Subcutaneous abdominal adipose tissue (tissue), 5 donors: ENCODE data around the gene FURIN.
"Not testable (repeated sequence)": the region's sequence is repeated elsewhere in the genome, so short reads cannot be mapped to it uniquely, and the experiment has no call there.

ENCODE experiments used
- H3K27ac ChIP-seq: one replicate; pipeline ENCODE4 v1.7.0; 2013; ENCODE audit warnings: low read depth, mild to moderate bottlenecking, inconsistent platforms, low read length, moderate library complexity
- H3K27me3 ChIP-seq, 5 donors: one replicate each; pipeline ENCODE4 v1.7.0; 2013; ENCODE audit warnings: low read length in 5 of 5, inconsistent platforms in 1 of 5; ENCODE audit not compliant: control insufficient read depth in 5 of 5, insufficient read depth in 4 of 5
- H3K36me3 ChIP-seq, 5 donors: one replicate each; pipeline ENCODE4 v1.7.0; 2013; ENCODE audit warnings: low read length in 5 of 5; ENCODE audit not compliant: control insufficient read depth in 5 of 5, insufficient read depth in 5 of 5
- H3K4me1 ChIP-seq, 5 donors: one replicate each; pipeline ENCODE4 v1.7.0; 2013; ENCODE audit warnings: low read length in 5 of 5, mild to moderate bottlenecking in 3 of 5, moderate library complexity in 1 of 5; ENCODE audit not compliant: control insufficient read depth in 5 of 5, insufficient read depth in 5 of 5
- H3K4me3 ChIP-seq, 5 donors: one replicate each; pipeline ENCODE4 v1.7.0; 2013; ENCODE audit warnings: low read length in 5 of 5, low read depth in 1 of 5
- H3K9ac ChIP-seq, 5 donors: one replicate each; pipeline ENCODE4 v1.7.0; 2013; ENCODE audit warnings: low read length in 5 of 5, mild to moderate bottlenecking in 4 of 5, moderate library complexity in 3 of 5
- H3K9me3 ChIP-seq, 5 donors: one replicate each; pipeline ENCODE4 v1.7.0; 2013; ENCODE audit warnings: low read length in 5 of 5; ENCODE audit not compliant: control insufficient read depth in 5 of 5
- donor health status: healthy.
- donor health status: healthy.
- donor health status: healthy.
- donor health status: healthy.
- donor health status: healthy.

The FURIN gene

DNA sequence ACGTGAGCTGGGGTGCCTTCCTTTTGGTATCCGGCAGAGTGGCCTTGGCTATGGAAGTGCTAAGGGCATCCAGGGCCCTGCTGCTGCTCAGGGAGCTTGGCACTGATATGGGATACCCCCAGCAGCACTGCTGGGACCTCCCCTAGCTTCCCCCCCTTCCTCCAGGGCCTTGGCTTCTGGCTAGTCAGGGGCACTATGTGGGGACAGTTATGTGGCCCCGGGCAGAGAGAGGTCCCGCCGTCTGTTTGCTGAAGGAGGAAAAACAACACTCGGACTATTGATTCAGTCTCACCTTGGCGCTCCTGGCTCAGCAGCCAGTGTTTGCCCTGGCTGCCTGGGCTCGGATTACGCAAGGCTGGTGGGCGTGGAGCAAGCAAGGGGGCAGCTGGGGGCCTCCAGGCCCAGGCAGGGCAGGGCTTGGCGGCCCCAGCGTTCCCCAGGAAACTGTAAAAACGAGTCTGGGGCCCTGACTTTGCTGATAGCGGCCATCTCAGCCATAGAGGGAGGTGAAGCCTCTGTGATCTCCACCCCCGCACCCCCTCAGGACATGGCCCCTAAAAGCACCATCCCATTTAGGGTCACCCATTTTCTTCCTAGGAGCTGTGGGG, 5.7 kb downstream of the FURIN start:
- Histone ChIP-seq H3K27ac (peak overlapping the region; percentile 100), H3K9ac (peak overlapping the region in 4 of 5 donors; percentile 8 to 97 (median 69)), H3K36me3 (peaks cover 0 to 40% (median 37%) of the 10 kb centered on the region in 5 donors)

DNA sequence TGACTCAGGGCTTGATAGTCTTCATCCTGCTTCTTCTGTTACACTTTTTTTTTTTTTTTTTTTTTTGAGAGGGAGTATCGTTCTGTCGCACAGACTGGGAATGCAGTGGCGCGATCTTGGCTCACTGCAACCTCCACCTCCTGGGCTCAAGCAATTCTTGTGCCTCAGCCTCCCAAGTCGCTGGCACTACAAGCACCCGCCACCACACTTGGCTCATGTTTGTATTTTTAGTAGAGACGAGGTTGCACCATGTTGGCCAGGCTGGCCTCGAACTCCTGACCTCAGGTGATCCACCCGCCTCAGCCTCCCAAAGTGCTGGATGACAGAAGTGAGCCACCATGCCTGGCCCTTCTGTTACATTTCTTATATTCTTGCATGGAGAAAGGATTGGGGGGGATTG, 6.6 kb downstream of the FURIN start:
- H3K4me3 ChIP-seq, H3K9ac ChIP-seq, H3K27me3 ChIP-seq, H3K9me3 ChIP-seq: not testable (repeated sequence)
- peaks cover 7 to 36% (median 35%) of the 10 kb centered on the region in 5 donors for H3K4me1 ChIP-seq
- H3K27ac ChIP-seq = peak overlapping the region; percentile 23
- H3K36me3 ChIP-seq = peaks cover 0 to 48% (median 46%) of the 10 kb centered on the region in 5 donors

More for the DNA sequence above, 5.7 kb downstream of the FURIN start:
- no peaks in the 10 kb centered on the region for H3K27me3 ChIP-seq
- H3K9me3 ChIP-seq = no peaks in the 10 kb centered on the region
- peak overlapping the region; percentile 36 to 88 (median 83) for H3K4me3 ChIP-seq
- peaks cover 14 to 45% (median 44%) of the 10 kb centered on the region in 5 donors for H3K4me1 ChIP-seq

DNA sequence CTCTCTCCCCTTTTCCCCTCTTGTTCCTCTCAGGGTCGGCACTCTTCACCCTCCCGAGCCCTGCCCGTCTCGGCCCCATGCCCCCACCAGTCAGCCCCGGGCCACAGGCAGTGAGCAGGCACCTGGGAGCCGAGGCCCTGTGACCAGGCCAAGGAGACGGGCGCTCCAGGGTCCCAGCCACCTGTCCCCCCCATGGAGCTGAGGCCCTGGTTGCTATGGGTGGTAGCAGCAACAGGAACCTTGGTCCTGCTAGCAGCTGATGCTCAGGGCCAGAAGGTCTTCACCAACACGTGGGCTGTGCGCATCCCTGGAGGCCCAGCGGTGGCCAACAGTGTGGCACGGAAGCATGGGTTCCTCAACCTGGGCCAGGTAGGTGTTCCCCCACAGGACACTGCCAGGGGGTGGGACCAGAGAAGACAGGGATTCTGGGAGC, 7.2 kb downstream of the FURIN start:
- Histone ChIP-seq H3K36me3 (peaks cover 0 to 54% (median 52%) of the 10 kb centered on the region in 5 donors), H3K27ac (peak overlapping the region; percentile 23), H3K4me1 (peaks cover 3 to 30% (median 29%) of the 10 kb centered on the region in 5 donors), H3K9me3 (no peaks in the 10 kb centered on the region), H3K9ac (no peak overlapping the region), H3K4me3 (no peak overlapping the region), H3K27me3 (no peaks in the 10 kb centered on the region)

DNA sequence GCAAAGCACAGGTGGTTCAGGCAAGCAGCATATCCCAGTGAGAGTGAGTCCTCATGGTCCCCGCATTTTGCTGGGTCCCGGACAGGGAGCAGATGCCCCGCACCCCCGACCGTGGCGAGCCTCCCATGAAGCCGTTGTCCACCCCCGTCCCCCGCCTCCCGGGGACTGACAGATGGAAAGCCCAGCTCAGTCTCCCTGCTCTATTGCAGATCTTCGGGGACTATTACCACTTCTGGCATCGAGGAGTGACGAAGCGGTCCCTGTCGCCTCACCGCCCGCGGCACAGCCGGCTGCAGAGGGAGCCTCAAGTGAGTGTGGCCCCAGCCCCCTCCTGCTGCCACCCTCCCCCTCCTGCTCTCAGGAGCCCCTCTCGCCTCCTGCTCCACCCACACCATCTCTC, 7.7 kb downstream of the FURIN start:
- Histone ChIP-seq H3K27me3 (no peaks in the 10 kb centered on the region), H3K4me3 (no peak overlapping the region), H3K27ac (peak overlapping the region; percentile 23), H3K36me3 (peaks cover 0 to 59% (median 57%) of the 10 kb centered on the region in 5 donors), H3K4me1 (peaks cover 3 to 25% (median 24%) of the 10 kb centered on the region in 5 donors), H3K9me3 (no peaks in the 10 kb centered on the region), H3K9ac (no peak overlapping the region)

DNA sequence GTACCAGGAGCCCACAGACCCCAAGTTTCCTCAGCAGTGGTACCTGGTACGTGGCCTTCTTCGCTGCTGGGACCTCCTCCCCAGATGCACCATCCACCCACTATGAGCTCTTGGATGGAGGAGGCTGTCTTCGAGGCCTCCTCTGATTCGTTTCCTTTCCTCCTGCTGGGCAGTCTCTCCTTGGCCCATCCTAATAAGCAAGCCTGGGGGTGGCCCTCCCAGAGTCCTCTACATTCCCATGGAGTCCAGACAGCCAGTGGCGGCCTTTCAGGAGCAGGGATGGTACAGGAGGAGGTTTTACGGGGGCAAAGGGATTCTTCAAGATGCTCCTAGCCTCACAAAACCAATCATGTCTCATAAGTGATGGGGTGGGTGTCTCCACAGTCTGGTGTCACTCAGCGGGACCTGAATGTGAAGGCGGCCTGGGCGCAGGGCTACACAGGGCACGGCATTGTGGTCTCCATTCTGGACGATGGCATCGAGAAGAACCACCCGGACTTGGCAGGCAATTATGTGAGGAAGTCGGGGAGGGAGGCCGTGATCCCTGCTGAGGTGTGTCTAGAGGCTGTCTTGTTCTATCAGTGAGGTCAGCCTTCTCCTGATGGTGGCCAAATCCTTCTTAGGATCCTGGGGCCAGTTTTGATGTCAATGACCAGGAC, 8.3 kb downstream of the FURIN start:
- no peak overlapping the region for H3K9ac ChIP-seq

DNA sequence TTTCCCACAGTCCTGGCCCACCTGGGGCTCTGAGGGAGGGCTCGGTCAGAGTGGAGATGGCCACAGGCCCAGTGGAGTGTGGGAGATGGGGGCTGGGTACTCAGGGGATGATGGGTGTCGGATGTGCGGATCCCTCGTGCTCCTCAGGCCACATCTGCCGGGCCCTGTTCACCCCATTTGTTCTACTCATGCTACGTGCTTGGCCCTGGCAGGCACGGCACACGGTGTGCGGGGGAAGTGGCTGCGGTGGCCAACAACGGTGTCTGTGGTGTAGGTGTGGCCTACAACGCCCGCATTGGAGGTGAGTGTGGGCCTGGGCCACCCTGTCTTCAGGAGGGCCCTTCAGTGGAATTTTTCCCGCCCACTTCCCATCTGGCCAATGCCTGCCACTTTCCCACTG, 8.9 kb downstream of the FURIN start:
- Histone ChIP-seq H3K9me3 (no peaks in the 10 kb centered on the region), H3K9ac (peak overlapping the region in 1 of 5 donors; percentile 42), H3K36me3 (peaks cover 0 to 72% (median 69%) of the 10 kb centered on the region in 5 donors), H3K27ac (no peak overlapping the region), H3K4me3 (no peak overlapping the region), H3K4me1 (peaks cover 3 to 22% (median 22%) of the 10 kb centered on the region in 5 donors), H3K27me3 (no peaks in the 10 kb centered on the region)

More for the DNA sequence above, 8.3 kb downstream of the FURIN start:
- no peaks in the 10 kb centered on the region for H3K27me3 ChIP-seq
- H3K4me3 ChIP-seq = no peak overlapping the region
- peaks cover 0 to 65% (median 63%) of the 10 kb centered on the region in 5 donors for H3K36me3 ChIP-seq
- H3K4me1 ChIP-seq = peaks cover 3 to 25% (median 24%) of the 10 kb centered on the region in 5 donors
- no peak overlapping the region for H3K27ac ChIP-seq
- no peaks in the 10 kb centered on the region for H3K9me3 ChIP-seq

DNA sequence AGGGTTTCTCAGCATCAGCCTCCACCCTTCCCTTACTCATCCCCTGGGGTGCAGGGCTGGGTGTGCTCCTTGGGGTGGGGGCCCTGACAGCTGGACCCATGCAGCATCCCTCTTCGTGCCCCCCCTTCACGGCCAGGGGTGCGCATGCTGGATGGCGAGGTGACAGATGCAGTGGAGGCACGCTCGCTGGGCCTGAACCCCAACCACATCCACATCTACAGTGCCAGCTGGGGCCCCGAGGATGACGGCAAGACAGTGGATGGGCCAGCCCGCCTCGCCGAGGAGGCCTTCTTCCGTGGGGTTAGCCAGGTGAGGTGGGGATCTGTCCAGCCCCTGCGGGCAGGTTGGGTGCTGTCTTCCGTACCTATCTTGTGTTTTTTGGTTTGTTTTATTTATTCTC, 9.6 kb downstream of the FURIN start:
- Histone ChIP-seq H3K27me3 (no peaks in the 10 kb centered on the region), H3K9me3 (no peaks in the 10 kb centered on the region), H3K9ac (peak overlapping the region in 1 of 5 donors; percentile 42), H3K4me3 (no peak overlapping the region), H3K36me3 (peaks cover 0 to 74% (median 72%) of the 10 kb centered on the region in 5 donors), H3K4me1 (peaks cover 0 to 20% (median 16%) of the 10 kb centered on the region in 5 donors), H3K27ac (no peak overlapping the region)

DNA sequence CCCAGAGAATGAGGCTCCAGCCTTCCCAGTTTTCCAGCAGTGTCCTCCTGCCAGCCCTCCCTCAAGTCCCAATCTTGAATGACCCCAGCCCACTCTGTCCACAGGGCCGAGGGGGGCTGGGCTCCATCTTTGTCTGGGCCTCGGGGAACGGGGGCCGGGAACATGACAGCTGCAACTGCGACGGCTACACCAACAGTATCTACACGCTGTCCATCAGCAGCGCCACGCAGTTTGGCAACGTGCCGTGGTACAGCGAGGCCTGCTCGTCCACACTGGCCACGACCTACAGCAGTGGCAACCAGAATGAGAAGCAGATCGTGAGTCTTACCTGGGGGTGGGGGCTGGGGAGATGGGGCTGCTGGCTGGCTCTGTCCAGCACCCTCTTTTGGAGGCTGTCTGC, 10.3 kb downstream of the FURIN start:
- Histone ChIP-seq H3K4me1 (peaks cover 3 to 20% (median 16%) of the 10 kb centered on the region in 5 donors), H3K9ac (no peak overlapping the region), H3K9me3 (no peaks in the 10 kb centered on the region), H3K27ac (no peak overlapping the region), H3K27me3 (no peaks in the 10 kb centered on the region), H3K36me3 (peaks cover 0 to 74% (median 72%) of the 10 kb centered on the region in 5 donors), H3K4me3 (no peak overlapping the region)

DNA sequence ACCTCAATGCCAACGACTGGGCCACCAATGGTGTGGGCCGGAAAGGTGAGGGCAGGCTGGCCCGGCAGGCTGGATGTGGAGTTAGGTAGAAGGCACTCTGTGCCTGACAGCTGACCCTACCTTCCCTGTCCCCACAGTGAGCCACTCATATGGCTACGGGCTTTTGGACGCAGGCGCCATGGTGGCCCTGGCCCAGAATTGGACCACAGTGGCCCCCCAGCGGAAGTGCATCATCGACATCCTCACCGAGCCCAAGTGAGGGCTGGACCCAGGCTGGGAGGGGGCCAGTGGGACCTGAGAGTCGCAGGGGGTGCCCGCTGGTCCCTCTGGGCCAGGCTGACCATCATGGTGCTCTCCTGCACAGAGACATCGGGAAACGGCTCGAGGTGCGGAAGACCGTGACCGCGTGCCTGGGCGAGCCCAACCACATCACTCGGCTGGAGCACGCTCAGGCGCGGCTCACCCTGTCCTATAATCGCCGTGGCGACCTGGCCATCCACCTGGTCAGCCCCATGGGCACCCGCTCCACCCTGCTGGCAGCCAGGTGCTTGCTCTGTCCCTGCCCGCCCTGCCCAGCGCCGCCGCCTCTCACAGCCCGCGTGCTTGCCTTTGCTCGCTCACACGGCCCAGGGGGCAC, 11.5 kb downstream of the FURIN start:
- Histone ChIP-seq H3K9me3 (no peaks in the 10 kb centered on the region), H3K36me3 (peaks cover 0 to 74% (median 72%) of the 10 kb centered on the region in 5 donors), H3K4me1 (peaks cover 3 to 22% (median 18%) of the 10 kb centered on the region in 5 donors)

More for the DNA sequence above, 11.5 kb downstream of the FURIN start:
- Histone ChIP-seq H3K27me3 (no peaks in the 10 kb centered on the region), H3K27ac (no peak overlapping the region), H3K9ac (no peak overlapping the region), H3K4me3 (no peak overlapping the region)
